ENCODE data around the gene NFE2L2. TPM values are rescaled to one million over a fixed set of nuclear protein-coding genes. Genes with fewer than 3 reads are reported as not detected.

NFE2L2 gene
- total RNA-seq, 1 experiment from 2014 or later = 26.3 TPM

DNA sequence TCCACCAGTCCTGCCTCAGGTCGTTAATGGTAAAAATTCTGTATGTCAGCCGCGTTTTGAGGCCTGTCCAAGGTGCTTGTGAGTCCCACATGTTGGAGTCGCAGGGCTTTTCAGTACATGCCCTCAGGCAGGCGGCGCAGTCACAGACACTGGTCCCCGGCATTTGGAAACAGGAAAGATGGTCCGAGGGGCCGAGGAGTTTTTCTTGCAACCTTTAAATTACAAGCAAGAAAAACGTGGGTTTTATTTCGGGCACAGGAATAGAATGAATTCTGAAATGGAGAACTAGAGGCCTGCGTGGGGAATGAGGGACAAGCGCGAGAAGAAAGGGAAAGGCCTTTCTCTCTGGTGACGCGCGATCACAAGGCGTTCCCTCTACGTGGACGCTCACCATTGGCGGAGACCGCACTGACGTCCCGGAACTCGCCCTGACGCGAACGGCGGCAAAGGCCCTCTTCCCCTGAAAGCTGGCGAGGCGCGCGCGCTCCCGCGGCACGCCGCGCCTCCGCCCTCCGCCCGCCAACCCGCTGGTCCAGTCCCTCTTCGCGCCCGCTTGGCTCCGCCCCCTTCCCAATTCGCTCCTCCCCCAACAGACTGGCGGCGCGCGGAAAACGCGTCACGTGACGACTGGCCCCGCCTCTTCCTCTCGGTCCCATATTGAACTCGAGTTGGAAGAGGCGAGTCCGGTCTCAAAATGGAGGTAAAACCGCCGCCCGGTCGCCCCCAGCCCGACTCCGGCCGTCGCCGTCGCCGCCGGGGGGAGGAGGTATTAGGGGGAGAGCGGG is 52.2 kb downstream of the NFE2L2 start, which contains the start of gene HNRNPA3 (continued):
- TF ChIP-seq ELF4 (CRISPR knock-in tag; IDR thresholded peaks at IDR 0.05; ENCODE audit: low read depth) (no peak), ZNF671 (CRISPR knock-in tag; IDR thresholded peaks at IDR 0.05) (no peak), NFATC4 (CRISPR knock-in tag; IDR thresholded peaks at IDR 0.05) (no peak), FOXP1 (CRISPR knock-in tag; IDR thresholded peaks at IDR 0.05; ENCODE audit: borderline replicate concordance) (no peak), JUN (CRISPR knock-in tag; IDR thresholded peaks at IDR 0.05) (no peak), FOXJ3 (CRISPR knock-in tag; IDR thresholded peaks at IDR 0.05; ENCODE audit: borderline replicate concordance) (no peak), TEAD1 (CRISPR knock-in tag; IDR thresholded peaks at IDR 0.05) (no peak), ETV6 (CRISPR knock-in tag; IDR thresholded peaks at IDR 0.05) (no peak), GTF2I (CRISPR knock-in tag; conservative IDR thresholded peaks at IDR 0.05) (no peak), GRHL2 (CRISPR knock-in tag; IDR thresholded peaks at IDR 0.05; ENCODE audit: insufficient replicate concordance, severe bottlenecking) (no peak), SP1 (CRISPR knock-in tag; conservative IDR thresholded peaks at IDR 0.05) (peak; percentile 90), ESRRA (CRISPR knock-in tag; IDR thresholded peaks at IDR 0.05; ENCODE audit: borderline replicate concordance) (no peak), OVOL2 (CRISPR knock-in tag; IDR thresholded peaks at IDR 0.05; ENCODE audit: borderline replicate concordance) (peak; percentile 25; the same call in 1 of the 2 replicates), JAZF1 (CRISPR knock-in tag; IDR thresholded peaks at IDR 0.05) (no peak), ZNF263 (CRISPR knock-in tag; IDR thresholded peaks at IDR 0.05; ENCODE audit: low read depth) (no peak), NFE2L1 (CRISPR knock-in tag; IDR thresholded peaks at IDR 0.05) (no peak), MXD4 (CRISPR knock-in tag; IDR thresholded peaks at IDR 0.05; ENCODE audit: borderline replicate concordance) (no peak)
- TF ChIP-seq, protein P1, sequence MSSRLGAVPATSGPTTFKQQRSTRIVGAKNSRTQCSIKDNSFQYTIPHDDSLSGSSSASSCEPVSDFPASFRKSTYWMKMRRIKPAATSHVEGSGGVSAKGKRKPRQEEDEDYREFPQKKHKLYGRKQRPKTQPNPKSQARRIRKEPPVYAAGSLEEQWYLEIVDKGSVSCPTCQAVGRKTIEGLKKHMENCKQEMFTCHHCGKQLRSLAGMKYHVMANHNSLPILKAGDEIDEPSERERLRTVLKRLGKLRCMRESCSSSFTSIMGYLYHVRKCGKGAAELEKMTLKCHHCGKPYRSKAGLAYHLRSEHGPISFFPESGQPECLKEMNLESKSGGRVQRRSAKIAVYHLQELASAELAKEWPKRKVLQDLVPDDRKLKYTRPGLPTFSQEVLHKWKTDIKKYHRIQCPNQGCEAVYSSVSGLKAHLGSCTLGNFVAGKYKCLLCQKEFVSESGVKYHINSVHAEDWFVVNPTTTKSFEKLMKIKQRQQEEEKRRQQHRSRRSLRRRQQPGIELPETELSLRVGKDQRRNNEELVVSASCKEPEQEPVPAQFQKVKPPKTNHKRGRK (CRISPR knock-in tag; IDR thresholded peaks at IDR 0.05; ENCODE audit: borderline replicate concordance) = no peak
- TF ChIP-seq, protein P2, sequence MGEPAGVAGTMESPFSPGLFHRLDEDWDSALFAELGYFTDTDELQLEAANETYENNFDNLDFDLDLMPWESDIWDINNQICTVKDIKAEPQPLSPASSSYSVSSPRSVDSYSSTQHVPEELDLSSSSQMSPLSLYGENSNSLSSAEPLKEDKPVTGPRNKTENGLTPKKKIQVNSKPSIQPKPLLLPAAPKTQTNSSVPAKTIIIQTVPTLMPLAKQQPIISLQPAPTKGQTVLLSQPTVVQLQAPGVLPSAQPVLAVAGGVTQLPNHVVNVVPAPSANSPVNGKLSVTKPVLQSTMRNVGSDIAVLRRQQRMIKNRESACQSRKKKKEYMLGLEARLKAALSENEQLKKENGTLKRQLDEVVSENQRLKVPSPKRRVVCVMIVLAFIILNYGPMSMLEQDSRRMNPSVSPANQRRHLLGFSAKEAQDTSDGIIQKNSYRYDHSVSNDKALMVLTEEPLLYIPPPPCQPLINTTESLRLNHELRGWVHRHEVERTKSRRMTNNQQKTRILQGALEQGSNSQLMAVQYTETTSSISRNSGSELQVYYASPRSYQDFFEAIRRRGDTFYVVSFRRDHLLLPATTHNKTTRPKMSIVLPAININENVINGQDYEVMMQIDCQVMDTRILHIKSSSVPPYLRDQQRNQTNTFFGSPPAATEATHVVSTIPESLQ (CRISPR knock-in tag; IDR thresholded peaks at IDR 0.05) = no peak
- TF ChIP-seq, protein P3, sequence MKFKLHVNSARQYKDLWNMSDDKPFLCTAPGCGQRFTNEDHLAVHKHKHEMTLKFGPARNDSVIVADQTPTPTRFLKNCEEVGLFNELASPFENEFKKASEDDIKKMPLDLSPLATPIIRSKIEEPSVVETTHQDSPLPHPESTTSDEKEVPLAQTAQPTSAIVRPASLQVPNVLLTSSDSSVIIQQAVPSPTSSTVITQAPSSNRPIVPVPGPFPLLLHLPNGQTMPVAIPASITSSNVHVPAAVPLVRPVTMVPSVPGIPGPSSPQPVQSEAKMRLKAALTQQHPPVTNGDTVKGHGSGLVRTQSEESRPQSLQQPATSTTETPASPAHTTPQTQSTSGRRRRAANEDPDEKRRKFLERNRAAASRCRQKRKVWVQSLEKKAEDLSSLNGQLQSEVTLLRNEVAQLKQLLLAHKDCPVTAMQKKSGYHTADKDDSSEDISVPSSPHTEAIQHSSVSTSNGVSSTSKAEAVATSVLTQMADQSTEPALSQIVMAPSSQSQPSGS (CRISPR knock-in tag; IDR thresholded peaks at IDR 0.05; ENCODE audit: borderline replicate concordance, low read depth) = no peak
- TF ChIP-seq, protein P4, sequence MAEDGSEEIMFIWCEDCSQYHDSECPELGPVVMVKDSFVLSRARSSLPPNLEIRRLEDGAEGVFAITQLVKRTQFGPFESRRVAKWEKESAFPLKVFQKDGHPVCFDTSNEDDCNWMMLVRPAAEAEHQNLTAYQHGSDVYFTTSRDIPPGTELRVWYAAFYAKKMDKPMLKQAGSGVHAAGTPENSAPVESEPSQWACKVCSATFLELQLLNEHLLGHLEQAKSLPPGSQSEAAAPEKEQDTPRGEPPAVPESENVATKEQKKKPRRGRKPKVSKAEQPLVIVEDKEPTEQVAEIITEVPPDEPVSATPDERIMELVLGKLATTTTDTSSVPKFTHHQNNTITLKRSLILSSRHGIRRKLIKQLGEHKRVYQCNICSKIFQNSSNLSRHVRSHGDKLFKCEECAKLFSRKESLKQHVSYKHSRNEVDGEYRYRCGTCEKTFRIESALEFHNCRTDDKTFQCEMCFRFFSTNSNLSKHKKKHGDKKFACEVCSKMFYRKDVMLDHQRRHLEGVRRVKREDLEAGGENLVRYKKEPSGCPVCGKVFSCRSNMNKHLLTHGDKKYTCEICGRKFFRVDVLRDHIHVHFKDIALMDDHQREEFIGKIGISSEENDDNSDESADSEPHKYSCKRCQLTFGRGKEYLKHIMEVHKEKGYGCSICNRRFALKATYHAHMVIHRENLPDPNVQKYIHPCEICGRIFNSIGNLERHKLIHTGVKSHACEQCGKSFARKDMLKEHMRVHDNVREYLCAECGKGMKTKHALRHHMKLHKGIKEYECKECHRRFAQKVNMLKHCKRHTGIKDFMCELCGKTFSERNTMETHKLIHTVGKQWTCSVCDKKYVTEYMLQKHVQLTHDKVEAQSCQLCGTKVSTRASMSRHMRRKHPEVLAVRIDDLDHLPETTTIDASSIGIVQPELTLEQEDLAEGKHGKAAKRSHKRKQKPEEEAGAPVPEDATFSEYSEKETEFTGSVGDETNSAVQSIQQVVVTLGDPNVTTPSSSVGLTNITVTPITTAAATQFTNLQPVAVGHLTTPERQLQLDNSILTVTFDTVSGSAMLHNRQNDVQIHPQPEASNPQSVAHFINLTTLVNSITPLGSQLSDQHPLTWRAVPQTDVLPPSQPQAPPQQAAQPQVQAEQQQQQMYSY (CRISPR knock-in tag; IDR thresholded peaks at IDR 0.05) = no peak
- TF ChIP-seq, protein P5, sequence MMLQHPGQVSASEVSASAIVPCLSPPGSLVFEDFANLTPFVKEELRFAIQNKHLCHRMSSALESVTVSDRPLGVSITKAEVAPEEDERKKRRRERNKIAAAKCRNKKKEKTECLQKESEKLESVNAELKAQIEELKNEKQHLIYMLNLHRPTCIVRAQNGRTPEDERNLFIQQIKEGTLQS (CRISPR knock-in tag; conservative IDR thresholded peaks at IDR 0.05) = no peak
- TF ChIP-seq, protein P6, sequence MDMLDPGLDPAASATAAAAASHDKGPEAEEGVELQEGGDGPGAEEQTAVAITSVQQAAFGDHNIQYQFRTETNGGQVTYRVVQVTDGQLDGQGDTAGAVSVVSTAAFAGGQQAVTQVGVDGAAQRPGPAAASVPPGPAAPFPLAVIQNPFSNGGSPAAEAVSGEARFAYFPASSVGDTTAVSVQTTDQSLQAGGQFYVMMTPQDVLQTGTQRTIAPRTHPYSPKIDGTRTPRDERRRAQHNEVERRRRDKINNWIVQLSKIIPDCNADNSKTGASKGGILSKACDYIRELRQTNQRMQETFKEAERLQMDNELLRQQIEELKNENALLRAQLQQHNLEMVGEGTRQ (CRISPR knock-in tag; IDR thresholded peaks at IDR 0.05) = peak; percentile 94
- TF ChIP-seq, protein P7, sequence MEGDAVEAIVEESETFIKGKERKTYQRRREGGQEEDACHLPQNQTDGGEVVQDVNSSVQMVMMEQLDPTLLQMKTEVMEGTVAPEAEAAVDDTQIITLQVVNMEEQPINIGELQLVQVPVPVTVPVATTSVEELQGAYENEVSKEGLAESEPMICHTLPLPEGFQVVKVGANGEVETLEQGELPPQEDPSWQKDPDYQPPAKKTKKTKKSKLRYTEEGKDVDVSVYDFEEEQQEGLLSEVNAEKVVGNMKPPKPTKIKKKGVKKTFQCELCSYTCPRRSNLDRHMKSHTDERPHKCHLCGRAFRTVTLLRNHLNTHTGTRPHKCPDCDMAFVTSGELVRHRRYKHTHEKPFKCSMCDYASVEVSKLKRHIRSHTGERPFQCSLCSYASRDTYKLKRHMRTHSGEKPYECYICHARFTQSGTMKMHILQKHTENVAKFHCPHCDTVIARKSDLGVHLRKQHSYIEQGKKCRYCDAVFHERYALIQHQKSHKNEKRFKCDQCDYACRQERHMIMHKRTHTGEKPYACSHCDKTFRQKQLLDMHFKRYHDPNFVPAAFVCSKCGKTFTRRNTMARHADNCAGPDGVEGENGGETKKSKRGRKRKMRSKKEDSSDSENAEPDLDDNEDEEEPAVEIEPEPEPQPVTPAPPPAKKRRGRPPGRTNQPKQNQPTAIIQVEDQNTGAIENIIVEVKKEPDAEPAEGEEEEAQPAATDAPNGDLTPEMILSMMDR (IDR thresholded peaks at IDR 0.05) = no peak
- TF ChIP-seq, protein P8, sequence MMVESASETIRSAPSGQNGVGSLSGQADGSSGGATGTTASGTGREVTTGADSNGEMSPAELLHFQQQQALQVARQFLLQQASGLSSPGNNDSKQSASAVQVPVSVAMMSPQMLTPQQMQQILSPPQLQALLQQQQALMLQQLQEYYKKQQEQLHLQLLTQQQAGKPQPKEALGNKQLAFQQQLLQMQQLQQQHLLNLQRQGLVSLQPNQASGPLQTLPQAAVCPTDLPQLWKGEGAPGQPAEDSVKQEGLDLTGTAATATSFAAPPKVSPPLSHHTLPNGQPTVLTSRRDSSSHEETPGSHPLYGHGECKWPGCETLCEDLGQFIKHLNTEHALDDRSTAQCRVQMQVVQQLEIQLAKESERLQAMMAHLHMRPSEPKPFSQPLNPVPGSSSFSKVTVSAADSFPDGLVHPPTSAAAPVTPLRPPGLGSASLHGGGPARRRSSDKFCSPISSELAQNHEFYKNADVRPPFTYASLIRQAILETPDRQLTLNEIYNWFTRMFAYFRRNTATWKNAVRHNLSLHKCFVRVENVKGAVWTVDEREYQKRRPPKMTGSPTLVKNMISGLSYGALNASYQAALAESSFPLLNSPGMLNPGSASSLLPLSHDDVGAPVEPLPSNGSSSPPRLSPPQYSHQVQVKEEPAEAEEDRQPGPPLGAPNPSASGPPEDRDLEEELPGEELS (CRISPR knock-in tag; IDR thresholded peaks at IDR 0.05) = no peak
